Nephron progenitor cell (in vitro differentiated cells): ENCODE measurements around the gene SPIN1.

Experiments used
- DNase-seq: peaks from one replicate; pipeline ENCODE4 v3.0.0; 2021
- H3K27ac Mint-ChIP-seq: 2 replicates; pipeline ENCODE4 v1.8.0; 2021; ENCODE audit warnings: mild to moderate bottlenecking, moderate library complexity, mixed read lengths
- H3K27me3 Mint-ChIP-seq: 2 replicates; pipeline ENCODE4 v1.8.0; 2021; ENCODE audit warnings: mild to moderate bottlenecking, low read depth, mixed read lengths; ENCODE audit not compliant: poor library complexity
- H3K36me3 Mint-ChIP-seq: 2 replicates; pipeline ENCODE4 v1.8.0; 2021; ENCODE audit warnings: low read depth, mixed read lengths
- H3K4me1 Mint-ChIP-seq: 2 replicates; pipeline ENCODE4 v1.8.0; 2021; ENCODE audit warnings: mixed read lengths
- H3K4me3 Mint-ChIP-seq: 2 replicates; pipeline ENCODE4 v1.8.0; 2021; ENCODE audit warnings: mild to moderate bottlenecking, moderate library complexity, mixed read lengths
- H3K9me3 Mint-ChIP-seq: 2 replicates; pipeline ENCODE4 v1.8.0; 2021; ENCODE audit warnings: mild to moderate bottlenecking, moderate library complexity, mixed read lengths
- TF ChIP-seq, protein P1 (sequence below): fragments of 200-600 bp; sonication (generic); IDR thresholded peaks from 2 replicates; pipeline ENCODE4 v1.5.0; 2021; ENCODE audit warnings: antibody characterized with exemption

The SPIN1 gene

DNA sequence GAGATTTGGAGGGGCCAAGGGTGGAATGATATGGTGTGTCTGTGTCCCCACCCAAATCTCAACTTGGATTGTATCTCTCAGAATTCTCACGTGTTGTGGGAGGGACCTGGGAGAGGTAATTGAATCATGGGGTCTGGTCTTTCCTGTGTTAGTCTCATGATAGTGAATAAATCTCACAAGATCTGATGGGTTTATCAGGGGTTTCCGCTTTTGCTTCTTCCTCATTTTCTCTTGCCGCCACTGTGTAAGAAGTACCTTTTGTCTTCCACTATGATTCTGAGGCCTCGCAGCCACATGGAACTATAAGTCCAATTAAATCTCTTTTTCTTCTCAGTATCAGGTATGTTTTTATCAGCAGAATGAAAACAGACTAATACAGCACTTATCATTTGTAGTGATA is 29.5 kb upstream of the SPIN1 start:
- TF ChIP-seq, protein P1, sequence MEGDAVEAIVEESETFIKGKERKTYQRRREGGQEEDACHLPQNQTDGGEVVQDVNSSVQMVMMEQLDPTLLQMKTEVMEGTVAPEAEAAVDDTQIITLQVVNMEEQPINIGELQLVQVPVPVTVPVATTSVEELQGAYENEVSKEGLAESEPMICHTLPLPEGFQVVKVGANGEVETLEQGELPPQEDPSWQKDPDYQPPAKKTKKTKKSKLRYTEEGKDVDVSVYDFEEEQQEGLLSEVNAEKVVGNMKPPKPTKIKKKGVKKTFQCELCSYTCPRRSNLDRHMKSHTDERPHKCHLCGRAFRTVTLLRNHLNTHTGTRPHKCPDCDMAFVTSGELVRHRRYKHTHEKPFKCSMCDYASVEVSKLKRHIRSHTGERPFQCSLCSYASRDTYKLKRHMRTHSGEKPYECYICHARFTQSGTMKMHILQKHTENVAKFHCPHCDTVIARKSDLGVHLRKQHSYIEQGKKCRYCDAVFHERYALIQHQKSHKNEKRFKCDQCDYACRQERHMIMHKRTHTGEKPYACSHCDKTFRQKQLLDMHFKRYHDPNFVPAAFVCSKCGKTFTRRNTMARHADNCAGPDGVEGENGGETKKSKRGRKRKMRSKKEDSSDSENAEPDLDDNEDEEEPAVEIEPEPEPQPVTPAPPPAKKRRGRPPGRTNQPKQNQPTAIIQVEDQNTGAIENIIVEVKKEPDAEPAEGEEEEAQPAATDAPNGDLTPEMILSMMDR: no peak
- H3K9me3 Mint-ChIP-seq: peaks cover 38% of the 10 kb centered on the region
- H3K27ac Mint-ChIP-seq: no peak overlapping the region
- H3K36me3 Mint-ChIP-seq: peaks cover 13% of the 10 kb centered on the region
- H3K27me3 Mint-ChIP-seq: peaks cover 4% of the 10 kb centered on the region
- no peak overlapping the region for H3K4me3 Mint-ChIP-seq
- DNase-seq: no peak
- H3K4me1 Mint-ChIP-seq: peaks cover 5% of the 10 kb centered on the region

DNA sequence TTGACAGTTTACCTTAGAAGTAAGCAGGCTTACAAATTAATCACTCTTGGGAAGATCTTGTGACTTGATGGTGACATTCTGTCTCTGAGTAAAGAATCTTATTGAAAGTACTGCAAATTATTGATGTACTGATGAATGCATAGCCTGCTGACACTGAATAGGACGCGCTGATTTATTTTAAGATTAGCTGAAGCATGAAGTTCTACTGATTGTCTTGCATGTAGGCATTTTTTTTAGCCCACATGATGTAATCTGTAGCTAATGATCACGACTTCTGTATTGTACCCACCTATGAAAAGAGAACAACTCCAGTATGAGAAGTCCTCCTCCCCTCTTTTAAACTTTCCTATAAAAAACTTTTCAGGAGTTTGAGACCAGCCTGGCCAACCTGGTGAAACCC is 28.3 kb upstream of the SPIN1 start:
- Mint-ChIP-seq H3K27me3 (peaks cover 4% of the 10 kb centered on the region), H3K36me3 (peaks cover 7% of the 10 kb centered on the region), H3K27ac (no peak overlapping the region), H3K9me3 (peaks cover 25% of the 10 kb centered on the region), H3K4me3 (no peak overlapping the region), H3K4me1 (peaks cover 5% of the 10 kb centered on the region)
- no peak for DNase-seq
- TF ChIP-seq, protein P1: no peak

DNA sequence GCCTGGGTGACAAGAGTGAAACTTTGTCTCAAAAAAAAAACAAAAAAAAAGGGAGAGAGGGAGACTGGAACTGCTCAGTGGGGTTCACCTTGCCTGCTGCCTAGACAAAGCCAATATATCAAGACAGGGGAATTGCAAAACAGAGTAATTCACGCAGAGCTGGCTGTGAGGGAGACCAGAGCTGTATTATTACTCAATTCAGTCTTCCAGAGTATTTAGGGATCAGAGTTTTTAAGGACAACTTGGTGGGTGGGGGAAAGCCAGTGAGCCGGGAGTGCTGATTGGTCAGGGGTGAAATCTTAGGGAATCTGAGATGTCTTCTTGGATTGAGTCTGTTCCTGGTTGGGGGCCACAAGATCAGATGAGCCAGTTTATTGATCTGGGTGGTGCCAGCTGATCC is 25.6 kb upstream of the SPIN1 start:
- H3K9me3 Mint-ChIP-seq: peaks cover 27% of the 10 kb centered on the region
- peaks cover 4% of the 10 kb centered on the region for H3K27me3 Mint-ChIP-seq
- H3K36me3 Mint-ChIP-seq: peaks cover 14% of the 10 kb centered on the region
- TF ChIP-seq, protein P1: no peak
- peak overlapping the region; percentile 54 for H3K27ac Mint-ChIP-seq
- peaks cover 5% of the 10 kb centered on the region for H3K4me1 Mint-ChIP-seq
- DNase-seq: no peak
- no peak overlapping the region for H3K4me3 Mint-ChIP-seq

DNA sequence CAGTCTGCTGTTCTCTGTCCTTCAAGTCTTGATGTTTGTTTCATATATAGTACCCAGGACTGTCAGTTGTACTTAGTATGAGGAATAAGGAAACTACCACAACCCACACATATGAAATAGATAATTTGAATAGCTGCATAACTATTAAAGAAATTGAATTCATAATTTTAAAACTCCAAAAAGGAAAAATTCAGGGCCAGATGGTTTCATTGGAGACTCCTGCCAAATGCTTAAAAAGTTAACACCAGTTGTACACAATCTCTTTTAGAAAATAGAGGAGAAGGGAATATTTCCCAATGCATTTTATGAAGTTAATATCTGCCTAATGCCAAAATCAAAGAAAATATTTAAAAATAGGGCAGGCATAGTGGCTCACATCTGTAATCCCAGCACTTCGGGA is 24.6 kb upstream of the SPIN1 start:
- TF ChIP-seq, protein P1: no peak
- Mint-ChIP-seq H3K9me3 (peaks cover 31% of the 10 kb centered on the region), H3K36me3 (peaks cover 19% of the 10 kb centered on the region), H3K4me3 (no peak overlapping the region), H3K27me3 (no peaks in the 10 kb centered on the region), H3K27ac (no peak overlapping the region), H3K4me1 (peaks cover 5% of the 10 kb centered on the region)
- no peak for DNase-seq

DNA sequence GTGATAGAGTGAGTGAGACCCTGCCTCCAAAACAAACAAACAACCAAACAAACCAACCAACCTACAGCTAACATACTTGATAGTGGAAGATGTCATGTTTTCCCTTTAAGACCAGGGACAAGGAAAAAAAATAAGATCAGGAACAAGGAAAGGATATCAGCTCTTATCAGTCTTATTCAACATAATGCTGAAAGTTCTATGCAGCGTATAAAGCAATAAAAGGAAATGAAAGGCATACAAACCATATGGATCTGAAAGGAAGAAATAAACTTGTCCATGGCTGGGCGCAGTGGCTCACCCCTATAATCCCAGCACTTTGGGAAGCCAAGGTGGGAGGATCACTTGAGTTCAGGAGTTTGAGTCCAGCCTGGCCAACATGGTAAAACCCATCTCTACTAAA is 23.5 kb upstream of the SPIN1 start:
- H3K4me1 Mint-ChIP-seq: peaks cover 5% of the 10 kb centered on the region
- H3K36me3 Mint-ChIP-seq: peaks cover 19% of the 10 kb centered on the region
- no peak overlapping the region for H3K4me3 Mint-ChIP-seq
- TF ChIP-seq, protein P1: no peak
- DNase-seq: no peak
- H3K27ac Mint-ChIP-seq: no peak overlapping the region
- no peaks in the 10 kb centered on the region for H3K27me3 Mint-ChIP-seq
- peaks cover 37% of the 10 kb centered on the region for H3K9me3 Mint-ChIP-seq

DNA sequence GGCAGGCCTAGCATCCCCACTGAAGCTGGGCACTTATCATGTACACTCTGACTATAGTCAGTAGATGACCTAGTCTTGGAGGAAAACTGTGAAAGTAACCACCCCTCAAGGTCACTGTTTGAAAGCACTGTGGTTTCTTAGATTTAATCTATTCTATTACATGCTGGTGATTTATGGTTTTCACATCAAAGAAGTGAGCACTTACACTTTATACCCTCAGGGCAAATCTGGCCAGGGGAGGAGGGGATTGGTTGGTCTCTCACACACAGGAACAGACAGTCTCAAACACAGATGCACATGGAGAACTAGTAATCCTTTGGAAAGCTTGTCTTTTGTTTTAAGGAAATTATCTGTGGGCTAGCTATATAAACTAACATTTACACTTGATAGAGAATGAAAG is 17.9 kb upstream of the SPIN1 start:
- peaks cover 2% of the 10 kb centered on the region for H3K27me3 Mint-ChIP-seq

More for the DNA sequence above, 17.9 kb upstream of the SPIN1 start:
- peaks cover 50% of the 10 kb centered on the region for H3K9me3 Mint-ChIP-seq
- H3K4me3 Mint-ChIP-seq: no peak overlapping the region
- TF ChIP-seq, protein P1: no peak
- H3K36me3 Mint-ChIP-seq: peaks cover 23% of the 10 kb centered on the region
- DNase-seq: no peak
- H3K27ac Mint-ChIP-seq: no peak overlapping the region
- H3K4me1 Mint-ChIP-seq: peaks cover 6% of the 10 kb centered on the region
